Thyroid gland (tissue), 4 donors: ENCODE results near the gene ANKRD33B. TPM values are rescaled to one million over a fixed set of nuclear protein-coding genes. Genes with fewer than 3 reads are reported as not detected.

Experiments
- DNase-seq, 2 donors: peaks; one replicate each; pipeline ENCODE4 v3.0.0-alpha.2; 2019
- H3K27ac ChIP-seq, 3 donors: fragments of 200-600 bp; sonication (generic); 1 replicate in 2 of 3; 2 replicates in 1 of 3; pipeline ENCODE4 v1.5.1; 2016 to 2019; ENCODE audit warnings: mild to moderate bottlenecking in 1 of 3, moderate library complexity in 1 of 3
- H3K27me3 ChIP-seq: fragments of 200-600 bp; sonication (generic); one replicate; pipeline ENCODE4 v1.5.1; 2019
- H3K36me3 ChIP-seq, 2 donors: fragments of 200-600 bp; sonication (generic); one replicate each; pipeline ENCODE4 v1.5.1; 2016 to 2019
- H3K4me1 ChIP-seq, 2 donors: fragments of 200-600 bp; sonication (generic); one replicate each; pipeline ENCODE4 v1.5.1; 2017 to 2019
- H3K4me3 ChIP-seq, 3 donors: fragments of 200-600 bp; sonication (generic); replicated peaks in 1 of 3; 1 replicate in 2 of 3; 2 replicates in 1 of 3; pipeline ENCODE4 v1.5.1; 2016; ENCODE audit warnings: mild to moderate bottlenecking in 1 of 3
- H3K9me3 ChIP-seq: fragments of 200-600 bp; sonication (generic); one replicate; pipeline ENCODE4 v1.5.1; 2017
- CTCF ChIP-seq, 6 experiments: fragments of 200-600 bp in 3 of 6; fragments of 450-650 bp in 3 of 6; sonication (generic) in 3 of 6; IDR thresholded peaks; one replicate each; pipeline ENCODE4 v1.5.1; 2016 to 2019; ENCODE audit warnings: antibody characterized with exemption in 6 of 6, mild to moderate bottlenecking in 2 of 6, inconsistent platforms in 1 of 6, moderate library complexity in 1 of 6
- POLR2A ChIP-seq, 2 donors: fragments of 450-650 bp; IDR thresholded peaks; one replicate each; pipeline ENCODE4 v1.6.1; 2017; ENCODE audit warnings: antibody characterized with exemption in 2 of 2, mild to moderate bottlenecking in 2 of 2, moderate library complexity in 1 of 2
- WGBS, 2 donors: methylation state at CpG; one replicate each; pipeline ENCODE4 v1.1.5; 2017; 5-methylcytosine and 5-hydroxymethylcytosine counted together
- intact Hi-C: fragments of 100-400 bp; cut with DNase I; formaldehyde crosslinking; loops from one replicate; pipeline ENCODE4 v1.15.1; 2023
- total RNA-seq, 4 donors: library from RNA; depleted of rRNA; stranded (reverse); fragments of >200 nt; gene quantifications; one replicate each; pipeline ENCODE4 v1.2.3, GENCODE V29; 2016

ANKRD33B gene
- total RNA-seq, 4 donors from 2014 or later, result 0.67 to 1.6 (median 1.1) TPM

DNA sequence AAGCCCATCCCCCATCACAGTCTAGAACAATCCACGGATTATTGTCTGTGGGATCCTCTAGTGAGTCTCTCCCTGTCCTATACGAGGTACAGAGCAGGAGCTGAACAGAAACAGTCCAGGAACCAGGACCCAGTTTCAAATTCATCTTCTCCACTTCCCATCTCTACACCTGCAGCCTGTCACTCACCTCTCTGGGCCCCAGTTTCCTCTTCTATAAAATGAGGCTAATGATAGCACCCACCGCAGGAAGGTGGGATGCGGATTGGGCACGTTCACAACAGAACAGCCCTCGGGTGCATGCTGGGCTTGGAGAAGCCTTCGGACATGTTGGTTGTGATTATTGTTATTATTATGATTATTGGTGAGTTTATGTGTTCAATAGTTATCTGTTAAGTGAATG is 78.5 kb downstream of the ANKRD33B start:
- no peaks in the 10 kb centered on the region for H3K36me3 ChIP-seq
- no peak overlapping the region for H3K27ac ChIP-seq
- no peaks in the 10 kb centered on the region for H3K27me3 ChIP-seq
- H3K4me1 ChIP-seq, result no peaks in the 10 kb centered on the region
- DNase-seq, result no peak
- TF ChIP-seq CTCF (IDR thresholded peaks at IDR 0.05), result no peak
- no peak for TF ChIP-seq POLR2A (IDR thresholded peaks at IDR 0.05)
- WGBS, 2 donors, result 69 to 86% methylated on average over 7 of the region's 7 CpGs
- no peak overlapping the region for H3K4me3 ChIP-seq
- H3K9me3 ChIP-seq, result no peaks in the 10 kb centered on the region
- intact Hi-C loops, result no loop called here

DNA sequence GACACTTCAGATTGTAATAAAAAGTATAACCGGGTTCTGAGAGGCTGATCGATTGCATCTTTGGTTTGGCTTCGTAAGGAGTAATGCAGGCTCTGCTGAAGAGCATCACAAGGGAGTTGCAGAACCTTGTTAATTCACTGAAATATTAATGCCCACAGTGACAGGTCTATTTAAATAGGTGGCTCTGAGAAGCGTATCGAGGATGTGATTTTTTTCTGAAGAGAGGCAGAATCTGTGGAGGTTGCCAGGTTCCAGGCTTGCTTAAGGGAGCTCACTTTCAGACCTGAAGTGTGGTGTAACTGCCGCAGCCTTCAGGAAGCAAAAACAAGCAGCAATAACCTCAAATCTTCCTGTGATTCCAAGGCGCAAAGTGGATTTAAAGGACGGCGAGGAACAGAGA is 80.3 kb downstream of the ANKRD33B start:
- H3K27me3 ChIP-seq, result peaks cover 6% of the 10 kb centered on the region
- intact Hi-C loops, result no loop called here
- no peaks in the 10 kb centered on the region for H3K9me3 ChIP-seq
- no peaks in the 10 kb centered on the region for H3K36me3 ChIP-seq
- no peaks in the 10 kb centered on the region for H3K4me1 ChIP-seq
- H3K4me3 ChIP-seq, result no peak overlapping the region
- H3K27ac ChIP-seq, result no peak overlapping the region
- TF ChIP-seq POLR2A (IDR thresholded peaks at IDR 0.05) (no peak), CTCF (IDR thresholded peaks at IDR 0.05) (no peak)
- no peak for DNase-seq
- 71 to 75% methylated on average over 9 of the region's 9 CpGs for WGBS, 2 donors

DNA sequence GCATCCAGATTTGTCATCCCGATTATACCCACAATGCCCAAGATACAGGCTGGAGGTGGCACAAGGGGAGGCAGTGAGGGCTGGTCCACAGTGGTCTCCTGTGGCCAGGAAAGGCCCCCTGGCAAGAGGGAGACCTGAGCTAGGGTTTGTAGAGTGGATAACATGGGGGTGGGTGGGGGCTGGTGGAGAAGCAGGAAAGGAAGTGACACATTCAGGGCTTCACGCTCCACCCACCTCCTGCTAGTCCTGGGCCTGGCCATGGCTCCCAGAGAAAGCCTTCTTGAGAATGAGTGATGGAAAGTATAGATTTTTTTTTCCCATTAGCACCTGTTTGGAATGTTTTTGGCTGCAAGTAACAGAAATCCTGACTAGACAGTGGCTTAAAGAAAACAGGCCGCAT is 81.3 kb downstream of the ANKRD33B start:
- DNase-seq, result no peak
- Histone ChIP-seq H3K4me1 (no peaks in the 10 kb centered on the region), H3K4me3 (no peak overlapping the region), H3K27me3 (peaks cover 16% of the 10 kb centered on the region), H3K27ac (no peak overlapping the region), H3K9me3 (no peaks in the 10 kb centered on the region), H3K36me3 (no peaks in the 10 kb centered on the region)
- 96 to 99% methylated on average over 3 of the region's 3 CpGs for WGBS, 2 donors
- intact Hi-C loops, result no loop called here
- TF ChIP-seq CTCF (IDR thresholded peaks at IDR 0.05) (no peak), POLR2A (IDR thresholded peaks at IDR 0.05) (no peak)

GRCh38 chr5:10645671-10646070 is 81.8 kb downstream of the ANKRD33B start:
- no peaks in the 10 kb centered on the region for H3K36me3 ChIP-seq
- WGBS, 2 donors, result 81 to 88% methylated on average over 5 to 6 of the region's 6 CpGs
- no peak for DNase-seq

GRCh38 chr5:10647640-10648039 is 83.8 kb downstream of the ANKRD33B start:
- no peak overlapping the region for H3K27ac ChIP-seq
- DNase-seq, result no peak
- TF ChIP-seq POLR2A (IDR thresholded peaks at IDR 0.05) (no peak), CTCF (IDR thresholded peaks at IDR 0.05) (no peak)
- 95% methylated on average over 5 of the region's 5 CpGs for whole genome bisulfite sequencing, 2 donors
- H3K27me3 ChIP-seq, result peaks cover 16% of the 10 kb centered on the region
- H3K4me3 ChIP-seq, result no peak overlapping the region
- intact Hi-C loops, result no loop called here
- H3K9me3 ChIP-seq, result no peaks in the 10 kb centered on the region
- no peaks in the 10 kb centered on the region for H3K4me1 ChIP-seq
- H3K36me3 ChIP-seq, result no peaks in the 10 kb centered on the region

More at GRCh38 chr5:10645671-10646070, 81.8 kb downstream of the ANKRD33B start:
- TF ChIP-seq POLR2A (IDR thresholded peaks at IDR 0.05) (no peak), CTCF (IDR thresholded peaks at IDR 0.05) (no peak)
- H3K27me3 ChIP-seq, result peaks cover 16% of the 10 kb centered on the region
- no peak overlapping the region for H3K27ac ChIP-seq
- intact Hi-C loops, result no loop called here
- no peaks in the 10 kb centered on the region for H3K9me3 ChIP-seq
- no peaks in the 10 kb centered on the region for H3K4me1 ChIP-seq
- H3K4me3 ChIP-seq, result no peak overlapping the region
